Ovary (tissue), 9 donors: ENCODE results near the gene APOA4. TPM values are rescaled to one million over a fixed set of nuclear protein-coding genes. Genes with fewer than 3 reads are reported as not detected.

Experiments
- DNase-seq, 5 donors: peaks; one replicate each; pipeline ENCODE4 v3.0.0-alpha.2; 2019 to 2020
- H3K27ac ChIP-seq, 2 donors: fragments of 200-600 bp; one replicate each; pipeline versions ENCODE4 v1.5.1 to v1.8.0; 2019 to 2022
- H3K27me3 ChIP-seq: fragments of 200-600 bp; one replicate; pipeline ENCODE4 v1.8.0; 2022
- H3K36me3 ChIP-seq: fragments of 200-600 bp; sonication (generic); one replicate; pipeline ENCODE4 v1.5.1; 2019
- H3K4me1 ChIP-seq: one replicate; pipeline ENCODE4 v1.8.1; 2013; ENCODE audit warnings: mild to moderate bottlenecking, moderate library complexity; ENCODE audit not compliant: insufficient read depth
- H3K4me3 ChIP-seq: fragments of 200-600 bp; sonication (generic); one replicate; pipeline ENCODE4 v1.5.1; 2017
- H3K9me3 ChIP-seq, 2 donors: fragments of 200-600 bp in 1 of 2; sonication (generic) in 1 of 2; one replicate each; pipeline versions ENCODE4 v1.5.1 to v1.8.1; 2013 to 2019; ENCODE audit warnings: mild to moderate bottlenecking in 1 of 2, moderate library complexity in 1 of 2
- EP300 ChIP-seq: sonication (generic); formaldehyde crosslinking; IDR thresholded peaks from one replicate; pipeline ENCODE4 v1.6.1; 2017; ENCODE audit warnings: antibody characterized with exemption
- POLR2A ChIP-seq: fragments of 450-650 bp; IDR thresholded peaks from one replicate; pipeline ENCODE4 v1.6.1; 2017; ENCODE audit warnings: antibody characterized with exemption, mild to moderate bottlenecking, moderate library complexity
- WGBS, 3 donors: extraction: QIAGEN DNeasy Blood & Tissue Kit in 1 of 3; methylation state at CpG; one replicate each; pipeline versions ENCODE4 v1.1.5 to v1.1.7; 2013 to 2017; 5-methylcytosine and 5-hydroxymethylcytosine counted together
- intact Hi-C, 4 donors: fragments of 100-400 bp; cut with DNase I; formaldehyde crosslinking; loops; one replicate each; pipeline versions ENCODE4 v1.11.0 to v1.15.1; 2022 to 2023
- polyA plus RNA-seq, 2 donors: library from polyadenylated mRNA; stranded (reverse); fragments of 200-250 nt in 1 of 2; fragments of 350-450 nt in 1 of 2; fragmentation: Illumina TruSeq in 1 of 2; extraction: RNeasy Lipid Tissue Mini Kit (QIAGEN cat#74804) in 1 of 2; gene quantifications; one replicate each; pipeline ENCODE4 v1.2.3, GENCODE V29; 2013 to 2014
- total RNA-seq, 7 donors: library from RNA; depleted of rRNA in 2 of 7; stranded (reverse); fragments of >200 nt in 2 of 7; fragmentation: NEBNext Ultra II Directional in 3 of 7; extraction: Animal tissue kit (Norgen Biotek cat#: 25700) in 3 of 7; gene quantifications; one replicate each; pipeline versions ENCODE4 v1.1.0 to v1.2.4, GENCODE V29; 2016 to 2023
- TF ChIP-seq, protein P1 (sequence below), 3 donors: fragments of 450-650 bp in 2 of 3; fragments of 200-600 bp in 1 of 3; IDR thresholded peaks; one replicate each; pipeline versions ENCODE4 v1.5.1 to v1.8.0; 2016 to 2022; ENCODE audit warnings: antibody characterized with exemption in 3 of 3, mild to moderate bottlenecking in 1 of 3
- donor health status: DM: no; HTN: no; CAD: no; lungs with moderate emphysema.
- donor health status: DM: no; HTN: no; CAD: no.
- donor health status: Bipolar disorder and iron deficiency.
- donor health status: DM: yes; HTN: yes; CAD: no.
- donor health status: DM: no; HTN: no; CAD: no.
- donor health status: DM: yes; HTN: yes; CAD: no.

The APOA4 gene
- total and polyA plus RNA-seq, 9 donors, result 0.19 to 41.7 TPM; not detected in 7

- intact Hi-C loops, result no loop called here
- Histone ChIP-seq H3K27ac (no peak overlapping the region), H3K4me3 (no peak overlapping the region), H3K4me1 (no peaks in the 10 kb centered on the region), H3K27me3 (no peaks in the 10 kb centered on the region), H3K36me3 (no peaks in the 10 kb centered on the region), H3K9me3 (no peaks in the 10 kb centered on the region)
- no peak for TF ChIP-seq POLR2A
- no peak for TF ChIP-seq EP300
- TF ChIP-seq, protein P1, sequence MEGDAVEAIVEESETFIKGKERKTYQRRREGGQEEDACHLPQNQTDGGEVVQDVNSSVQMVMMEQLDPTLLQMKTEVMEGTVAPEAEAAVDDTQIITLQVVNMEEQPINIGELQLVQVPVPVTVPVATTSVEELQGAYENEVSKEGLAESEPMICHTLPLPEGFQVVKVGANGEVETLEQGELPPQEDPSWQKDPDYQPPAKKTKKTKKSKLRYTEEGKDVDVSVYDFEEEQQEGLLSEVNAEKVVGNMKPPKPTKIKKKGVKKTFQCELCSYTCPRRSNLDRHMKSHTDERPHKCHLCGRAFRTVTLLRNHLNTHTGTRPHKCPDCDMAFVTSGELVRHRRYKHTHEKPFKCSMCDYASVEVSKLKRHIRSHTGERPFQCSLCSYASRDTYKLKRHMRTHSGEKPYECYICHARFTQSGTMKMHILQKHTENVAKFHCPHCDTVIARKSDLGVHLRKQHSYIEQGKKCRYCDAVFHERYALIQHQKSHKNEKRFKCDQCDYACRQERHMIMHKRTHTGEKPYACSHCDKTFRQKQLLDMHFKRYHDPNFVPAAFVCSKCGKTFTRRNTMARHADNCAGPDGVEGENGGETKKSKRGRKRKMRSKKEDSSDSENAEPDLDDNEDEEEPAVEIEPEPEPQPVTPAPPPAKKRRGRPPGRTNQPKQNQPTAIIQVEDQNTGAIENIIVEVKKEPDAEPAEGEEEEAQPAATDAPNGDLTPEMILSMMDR (IDR thresholded peaks at IDR 0.05), result no peak
- no peak for DNase-seq
- 72 to 84% (median 78%) methylated on average over 7 of the region's 7 CpGs for WGBS, 3 donors
These were observed 46.0 kb downstream of the APOA4 start for GRCh38 chr11:116777056-116777455.

DNA sequence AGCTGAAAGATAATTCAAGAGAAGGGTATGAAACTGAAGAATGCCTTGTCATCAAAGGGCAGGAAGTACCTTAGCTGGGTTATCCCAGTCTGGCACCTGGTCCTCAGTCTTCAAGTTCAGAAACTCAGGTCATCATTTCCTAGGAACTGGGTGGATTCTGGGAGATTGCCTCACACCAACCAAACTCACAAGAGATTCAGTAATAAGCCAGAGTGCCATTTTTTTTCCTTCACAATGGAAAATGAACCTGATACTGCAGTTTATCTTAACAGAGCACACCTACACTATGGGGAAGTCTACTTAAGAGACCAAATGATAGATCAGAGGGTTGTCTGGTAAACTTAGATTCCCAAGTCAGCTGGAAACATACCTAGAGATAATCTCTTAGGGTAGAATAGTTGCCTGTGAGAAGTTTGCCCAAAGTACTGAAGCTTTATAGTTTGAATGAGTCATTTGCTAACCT lies 46.6 kb downstream of the APOA4 start:
- Histone ChIP-seq H3K27me3 (no peaks in the 10 kb centered on the region), H3K36me3 (no peaks in the 10 kb centered on the region), H3K27ac (no peak overlapping the region), H3K4me3 (no peak overlapping the region), H3K9me3 (no peaks in the 10 kb centered on the region), H3K4me1 (peaks cover 3% of the 10 kb centered on the region)
- intact Hi-C loops, result no loop called here
- TF ChIP-seq POLR2A (no peak), EP300 (no peak)
- TF ChIP-seq, protein P1 (IDR thresholded peaks at IDR 0.05), result no peak
- DNase-seq, result no peak

DNA sequence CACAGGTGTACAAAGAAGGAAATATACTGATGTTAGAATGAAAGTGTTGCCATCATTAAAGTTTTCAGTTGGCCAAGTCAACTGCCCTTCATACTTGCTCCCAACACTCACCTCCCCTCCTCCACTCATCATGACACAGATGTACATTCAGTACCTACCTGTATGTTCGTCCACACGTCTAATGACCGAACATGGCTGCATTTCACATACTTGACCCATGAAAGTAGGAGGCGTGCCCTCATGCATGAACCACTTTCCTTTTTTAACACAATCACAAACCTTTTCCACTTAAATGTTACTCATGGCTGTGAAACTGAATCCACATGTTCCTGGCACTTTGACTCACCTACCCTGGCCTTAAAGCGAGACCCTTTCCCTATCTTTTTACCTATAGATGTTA lies 47.1 kb downstream of the APOA4 start:
- H3K36me3 ChIP-seq, result no peaks in the 10 kb centered on the region
- intact Hi-C loops, result no loop called here
- WGBS, 3 donors, result 82 to 92% (median 82%) methylated on average over 5 of the region's 5 CpGs

GRCh38 chr11:116774661-116775060 lies 48.4 kb downstream of the APOA4 start:
- intact Hi-C loops, result no loop called here

More for the DNA sequence above, 47.1 kb downstream of the APOA4 start:
- H3K27me3 ChIP-seq, result no peaks in the 10 kb centered on the region
- peaks cover 3% of the 10 kb centered on the region for H3K4me1 ChIP-seq
- no peak for DNase-seq
- no peak overlapping the region for H3K4me3 ChIP-seq
- no peaks in the 10 kb centered on the region for H3K9me3 ChIP-seq
- no peak overlapping the region for H3K27ac ChIP-seq
- no peak for TF ChIP-seq POLR2A
- TF ChIP-seq EP300, result no peak
- TF ChIP-seq, protein P1 (IDR thresholded peaks at IDR 0.05), result no peak

More at GRCh38 chr11:116774661-116775060, 48.4 kb downstream of the APOA4 start:
- Histone ChIP-seq H3K4me3 (no peak overlapping the region), H3K27me3 (no peaks in the 10 kb centered on the region), H3K4me1 (peaks cover 3% of the 10 kb centered on the region), H3K36me3 (no peaks in the 10 kb centered on the region), H3K9me3 (no peaks in the 10 kb centered on the region), H3K27ac (no peak overlapping the region)
- DNase-seq, result no peak
- TF ChIP-seq EP300 (no peak), POLR2A (no peak)
- TF ChIP-seq, protein P1 (IDR thresholded peaks at IDR 0.05), result no peak
- WGBS, 3 donors, result 77 to 85% (median 80%) methylated on average over 5 of the region's 5 CpGs
